Parathyroid adenoma (tissue), 2 donors: Measurements from ENCODE around the gene RASSF3.

Source experiments
- H2AFZ ChIP-seq: fragments of 300-600 bp; sonication (generic); one replicate; pipeline ENCODE4 v1.7.0; 2017; ENCODE audit warnings: antibody characterized with exemption, mild to moderate bottlenecking
- H3K27ac ChIP-seq: fragments of 300-600 bp; sonication (generic); one replicate; pipeline ENCODE4 v1.7.0; 2017
- H3K27me3 ChIP-seq: fragments of 300-600 bp; sonication (generic); one replicate; pipeline ENCODE4 v1.7.0; 2017; ENCODE audit warnings: low read length; ENCODE audit not compliant: control insufficient read depth, insufficient read depth
- H3K36me3 ChIP-seq: fragments of 300-600 bp; sonication (generic); one replicate; pipeline ENCODE4 v1.7.0; 2017; ENCODE audit warnings: low read length; ENCODE audit not compliant: control insufficient read depth, insufficient read depth
- H3K4me1 ChIP-seq: fragments of 300-600 bp; sonication (generic); one replicate; pipeline ENCODE4 v1.7.0; 2017; ENCODE audit warnings: control low read depth
- H3K4me2 ChIP-seq: fragments of 300-600 bp; sonication (generic); one replicate; pipeline ENCODE4 v1.7.0; 2017; ENCODE audit warnings: low read length
- H3K4me3 ChIP-seq: fragments of 300-600 bp; sonication (generic); one replicate; pipeline ENCODE4 v1.7.0; 2017; ENCODE audit warnings: low read depth, low read length
- H3K79me2 ChIP-seq: fragments of 300-600 bp; sonication (generic); one replicate; pipeline ENCODE4 v1.7.0; 2017; ENCODE audit warnings: control low read depth
- H3K9ac ChIP-seq: fragments of 300-600 bp; sonication (generic); one replicate; pipeline ENCODE4 v1.7.0; 2017; ENCODE audit warnings: mild to moderate bottlenecking
- H3K9me3 ChIP-seq: fragments of 300-600 bp; sonication (generic); one replicate; pipeline ENCODE4 v1.7.0; 2017; ENCODE audit warnings: low read length; ENCODE audit not compliant: control insufficient read depth
- TF ChIP-seq, protein P1 (sequence below): fragments of 300-600 bp; sonication (generic); IDR thresholded peaks from one replicate; pipeline ENCODE4 v1.7.0; 2017; ENCODE audit warnings: antibody characterized with exemption, mild to moderate bottlenecking
- donor health status: primary hyperparathyroidism.

The RASSF3 gene

DNA sequence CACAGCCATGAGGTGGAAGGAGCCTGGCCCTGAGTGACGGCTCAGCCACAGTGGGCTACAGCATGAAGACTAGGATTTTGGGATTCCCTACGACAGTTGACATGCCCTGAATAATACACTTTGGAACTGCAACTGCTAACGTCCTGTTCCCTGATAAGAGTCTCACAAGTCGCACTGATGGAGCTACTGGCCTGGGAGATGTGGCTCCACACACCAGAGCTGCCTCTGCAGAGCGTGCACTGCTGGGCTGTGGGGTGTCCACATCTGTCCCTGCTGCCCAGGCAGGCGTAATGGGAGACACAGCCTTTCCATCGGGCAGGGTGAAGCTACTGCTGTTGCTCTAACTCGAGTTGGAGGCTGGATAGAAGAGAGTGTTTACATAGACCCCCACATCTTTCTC, 42.7 kb upstream of the RASSF3 start:
- no peaks in the 10 kb centered on the region for H3K9me3 ChIP-seq
- H3K4me3 ChIP-seq, result no peak overlapping the region
- H2AFZ ChIP-seq, result no peak overlapping the region
- H3K36me3 ChIP-seq, result no peaks in the 10 kb centered on the region
- H3K79me2 ChIP-seq, result no peaks in the 10 kb centered on the region
- no peak overlapping the region for H3K9ac ChIP-seq
- TF ChIP-seq, protein P1, sequence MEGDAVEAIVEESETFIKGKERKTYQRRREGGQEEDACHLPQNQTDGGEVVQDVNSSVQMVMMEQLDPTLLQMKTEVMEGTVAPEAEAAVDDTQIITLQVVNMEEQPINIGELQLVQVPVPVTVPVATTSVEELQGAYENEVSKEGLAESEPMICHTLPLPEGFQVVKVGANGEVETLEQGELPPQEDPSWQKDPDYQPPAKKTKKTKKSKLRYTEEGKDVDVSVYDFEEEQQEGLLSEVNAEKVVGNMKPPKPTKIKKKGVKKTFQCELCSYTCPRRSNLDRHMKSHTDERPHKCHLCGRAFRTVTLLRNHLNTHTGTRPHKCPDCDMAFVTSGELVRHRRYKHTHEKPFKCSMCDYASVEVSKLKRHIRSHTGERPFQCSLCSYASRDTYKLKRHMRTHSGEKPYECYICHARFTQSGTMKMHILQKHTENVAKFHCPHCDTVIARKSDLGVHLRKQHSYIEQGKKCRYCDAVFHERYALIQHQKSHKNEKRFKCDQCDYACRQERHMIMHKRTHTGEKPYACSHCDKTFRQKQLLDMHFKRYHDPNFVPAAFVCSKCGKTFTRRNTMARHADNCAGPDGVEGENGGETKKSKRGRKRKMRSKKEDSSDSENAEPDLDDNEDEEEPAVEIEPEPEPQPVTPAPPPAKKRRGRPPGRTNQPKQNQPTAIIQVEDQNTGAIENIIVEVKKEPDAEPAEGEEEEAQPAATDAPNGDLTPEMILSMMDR, result no peak
- no peaks in the 10 kb centered on the region for H3K4me1 ChIP-seq
- H3K4me2 ChIP-seq, result no peak overlapping the region
- H3K27ac ChIP-seq, result no peak overlapping the region
- H3K27me3 ChIP-seq, result no peaks in the 10 kb centered on the region

DNA sequence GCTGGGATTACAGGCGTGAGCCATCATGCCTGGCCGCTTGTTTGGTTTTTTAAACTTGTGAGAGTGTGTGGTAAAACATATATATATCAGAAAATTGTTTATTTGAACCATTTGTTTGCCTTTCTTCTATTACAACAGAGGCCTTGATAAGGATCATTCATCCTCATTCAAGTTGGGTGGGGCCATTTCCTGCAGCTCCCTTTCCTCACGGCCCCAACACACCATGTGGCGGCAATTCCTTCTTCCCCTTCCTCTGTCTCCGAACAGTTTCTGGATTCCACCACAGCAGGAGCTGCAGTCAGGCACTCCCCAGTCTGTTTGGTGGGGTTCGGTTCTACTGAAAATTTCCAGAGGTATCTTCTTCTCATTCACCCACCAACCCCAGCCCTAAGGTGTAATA, 42.0 kb upstream of the RASSF3 start:
- H3K36me3 ChIP-seq, result no peaks in the 10 kb centered on the region
- no peaks in the 10 kb centered on the region for H3K9me3 ChIP-seq
- no peaks in the 10 kb centered on the region for H3K27me3 ChIP-seq
- no peak overlapping the region for H3K4me3 ChIP-seq
- TF ChIP-seq, protein P1, result no peak
- H3K4me1 ChIP-seq, result no peaks in the 10 kb centered on the region
- no peaks in the 10 kb centered on the region for H3K79me2 ChIP-seq
- H3K27ac ChIP-seq, result no peak overlapping the region
- no peak overlapping the region for H2AFZ ChIP-seq
- no peak overlapping the region for H3K9ac ChIP-seq
- H3K4me2 ChIP-seq, result no peak overlapping the region

- no peak overlapping the region for H3K4me2 ChIP-seq
- H3K27ac ChIP-seq, result no peak overlapping the region
- H3K27me3 ChIP-seq, result no peaks in the 10 kb centered on the region
- H3K79me2 ChIP-seq, result no peaks in the 10 kb centered on the region
- H3K4me1 ChIP-seq, result no peaks in the 10 kb centered on the region
- H3K4me3 ChIP-seq, result no peak overlapping the region
- no peaks in the 10 kb centered on the region for H3K9me3 ChIP-seq
- H3K9ac ChIP-seq, result no peak overlapping the region
- TF ChIP-seq, protein P1, result no peak
- no peaks in the 10 kb centered on the region for H3K36me3 ChIP-seq
- no peak overlapping the region for H2AFZ ChIP-seq
Observed at GRCh38 chr12:64569923-64570691, 40.2 kb upstream of the RASSF3 start.

DNA sequence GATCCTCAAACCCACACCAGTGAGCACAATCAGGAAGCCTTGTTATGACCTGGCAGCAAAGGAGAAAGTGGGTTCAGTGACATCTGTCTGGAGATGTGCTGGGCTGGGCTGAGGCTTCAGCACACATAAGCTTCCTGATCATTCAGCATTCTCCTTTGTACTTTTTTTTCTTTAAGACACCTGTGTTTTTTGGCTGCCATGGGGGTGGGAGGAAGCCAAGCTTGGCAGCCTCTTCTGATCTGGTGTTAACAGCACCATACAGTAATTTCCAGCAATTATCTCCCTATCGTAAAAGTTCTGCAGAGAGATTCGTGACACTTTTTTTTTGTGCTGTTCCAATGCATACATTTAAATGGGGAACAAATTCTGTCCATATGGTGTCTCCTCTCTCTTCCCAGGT, 38.9 kb upstream of the RASSF3 start:
- Histone ChIP-seq H3K9ac (no peak overlapping the region), H3K9me3 (no peaks in the 10 kb centered on the region), H3K27ac (no peak overlapping the region), H3K36me3 (no peaks in the 10 kb centered on the region), H3K27me3 (no peaks in the 10 kb centered on the region), H3K4me2 (no peak overlapping the region), H3K79me2 (no peaks in the 10 kb centered on the region), H3K4me1 (no peaks in the 10 kb centered on the region), H3K4me3 (no peak overlapping the region), H2AFZ (no peak overlapping the region)
- TF ChIP-seq, protein P1, result no peak

- H3K27ac ChIP-seq, result no peak overlapping the region
- TF ChIP-seq, protein P1, result no peak
- no peaks in the 10 kb centered on the region for H3K4me1 ChIP-seq
- no peak overlapping the region for H3K4me2 ChIP-seq
- H3K4me3 ChIP-seq, result no peak overlapping the region
- H2AFZ ChIP-seq, result no peak overlapping the region
- no peaks in the 10 kb centered on the region for H3K27me3 ChIP-seq
- no peaks in the 10 kb centered on the region for H3K9me3 ChIP-seq
- no peak overlapping the region for H3K9ac ChIP-seq
- H3K79me2 ChIP-seq, result no peaks in the 10 kb centered on the region
- no peaks in the 10 kb centered on the region for H3K36me3 ChIP-seq
Observed at GRCh38 chr12:64572241-64572640, 38.1 kb upstream of the RASSF3 start.
